Upper lobe of right lung (tissue), 1 donor: Measurements from ENCODE around the gene REEP1. TPM values are rescaled to one million over a fixed set of nuclear protein-coding genes. Genes with fewer than 3 reads are reported as not detected.
"Not testable (repeated sequence)": the region's sequence is repeated elsewhere in the genome, so short reads cannot be mapped to it uniquely, and the experiment has no call there.

Experiments
- ATAC-seq: fragments of 200-7000 bp; cut with Tn5 transposase; one replicate; pipeline ENCODE4 v1.9.1; 2020; ENCODE audit warnings: mild to moderate bottlenecking, moderate library complexity
- DNase-seq: peaks from one replicate; pipeline ENCODE4 v3.0.0-alpha.2; 2020
- H3K27ac ChIP-seq: fragments of 200-600 bp; one replicate; pipeline ENCODE4 v1.8.0; 2022
- H3K27me3 ChIP-seq: fragments of 200-600 bp; one replicate; pipeline ENCODE4 v1.8.0; 2022; ENCODE audit warnings: mild to moderate bottlenecking
- H3K36me3 ChIP-seq: fragments of 200-600 bp; one replicate; pipeline ENCODE4 v1.8.0; 2022
- H3K4me1 ChIP-seq: fragments of 200-600 bp; one replicate; pipeline ENCODE4 v1.8.0; 2022
- H3K4me3 ChIP-seq: fragments of 200-600 bp; one replicate; pipeline ENCODE4 v1.8.0; 2022; ENCODE audit warnings: mild to moderate bottlenecking
- H3K9me3 ChIP-seq: fragments of 200-600 bp; one replicate; pipeline ENCODE4 v1.8.0; 2022
- CTCF ChIP-seq: fragments of 200-600 bp; IDR thresholded peaks from one replicate; pipeline ENCODE4 v1.8.0; 2022; ENCODE audit warnings: antibody characterized with exemption
- intact Hi-C: fragments of 100-400 bp; cut with DNase I; formaldehyde crosslinking; loops from one replicate; pipeline ENCODE4 v1.11.0; 2022
- total RNA-seq: library from RNA; stranded (reverse); fragmentation: NEBNext Ultra II Directional; extraction: Animal tissue kit (Norgen Biotek cat#: 25700); gene quantifications from one replicate; pipeline ENCODE4 v1.2.1, GENCODE V29; 2021
- donor health status: DM: no; HTN: yes; CAD: no; lungs with severe emphysema.

Gene REEP1
- total RNA-seq, 1 donor from 2014 or later: 7.8 TPM

- Histone ChIP-seq H3K27me3 (no peaks in the 10 kb centered on the region), H3K4me1 (no peaks in the 10 kb centered on the region), H3K4me3 (no peak overlapping the region), H3K9me3 (no peaks in the 10 kb centered on the region), H3K36me3 (no peaks in the 10 kb centered on the region), H3K27ac (no peak overlapping the region)
- DNase-seq: no peak
- intact Hi-C loops: no loop called here
- no peak for ATAC-seq
- no peak for TF ChIP-seq CTCF
Measured at GRCh38 chr2:86347401-86347800, 10.0 kb upstream of the REEP1 start.

- H3K27ac ChIP-seq, H3K36me3 ChIP-seq, H3K9me3 ChIP-seq, H3K27me3 ChIP-seq, H3K4me3 ChIP-seq, ATAC-seq, intact Hi-C loops, H3K4me1 ChIP-seq, DNase-seq: not testable (repeated sequence)
Measured at GRCh38 chr2:86345783-86346370, 8.5 kb upstream of the REEP1 start.

- ATAC-seq: no peak
- Histone ChIP-seq H3K4me1 (no peaks in the 10 kb centered on the region), H3K27ac (no peak overlapping the region), H3K4me3 (no peak overlapping the region), H3K27me3 (peaks cover 1% of the 10 kb centered on the region), H3K9me3 (no peaks in the 10 kb centered on the region), H3K36me3 (no peaks in the 10 kb centered on the region)
- intact Hi-C loops: no loop called here
- no peak for DNase-seq
- no peak for TF ChIP-seq CTCF
Measured at GRCh38 chr2:86344404-86344803, 7.0 kb upstream of the REEP1 start.

GRCh38 chr2:86342488-86342887, 5.1 kb upstream of the REEP1 start:
- no peak for DNase-seq
- Histone ChIP-seq H3K4me3 (no peak overlapping the region), H3K27me3 (peaks cover 19% of the 10 kb centered on the region), H3K36me3 (no peaks in the 10 kb centered on the region), H3K27ac (no peak overlapping the region), H3K9me3 (no peaks in the 10 kb centered on the region), H3K4me1 (no peaks in the 10 kb centered on the region)
- TF ChIP-seq CTCF: no peak
- intact Hi-C loops: no loop called here
- ATAC-seq: no peak

GRCh38 chr2:86341470-86341869, 4.0 kb upstream of the REEP1 start:
- intact Hi-C loops: no loop called here
- DNase-seq: no peak
- Histone ChIP-seq H3K36me3 (no peaks in the 10 kb centered on the region), H3K27ac (no peak overlapping the region), H3K4me1 (peaks cover 5% of the 10 kb centered on the region), H3K4me3 (no peak overlapping the region), H3K27me3 (peaks cover 25% of the 10 kb centered on the region), H3K9me3 (no peaks in the 10 kb centered on the region)
- no peak for TF ChIP-seq CTCF
- ATAC-seq: no peak

- Histone ChIP-seq H3K27me3 (peaks cover 39% of the 10 kb centered on the region), H3K27ac (no peak overlapping the region), H3K4me3 (no peak overlapping the region), H3K9me3 (no peaks in the 10 kb centered on the region), H3K4me1 (peaks cover 9% of the 10 kb centered on the region), H3K36me3 (no peaks in the 10 kb centered on the region)
- ATAC-seq: no peak
- intact Hi-C loops: no loop called here
- TF ChIP-seq CTCF: no peak
- no peak for DNase-seq
Measured at GRCh38 chr2:86338778-86339295, 1.4 kb upstream of the REEP1 start.
